Posterior vena cava (tissue), 2 donors: ENCODE measurements around the gene KCNMA1. TPM values are rescaled to one million over a fixed set of nuclear protein-coding genes. Genes with fewer than 3 reads are reported as not detected.
"Not testable (repeated sequence)": the region's sequence is repeated elsewhere in the genome, so short reads cannot be mapped to it uniquely, and the experiment has no call there.

Source experiments
- DNase-seq: peaks from one replicate; pipeline ENCODE4 v3.0.0-alpha.2; 2020; ENCODE audit warnings: low spot score
- intact Hi-C, 2 donors: fragments of 100-400 bp; cut with DNase I; formaldehyde crosslinking; loops; one replicate each; pipeline versions ENCODE4 v1.14.1 to v1.14.2; 2022 to 2023
- total RNA-seq, 2 donors: library from RNA; stranded (reverse); fragmentation: NEBNext Ultra II Directional; extraction: Animal tissue kit (Norgen Biotek cat#: 25700); gene quantifications; one replicate each; pipeline ENCODE4 v1.2.1, GENCODE V29; 2021
- donor health status: DM: yes; HTN: yes; CAD: no.
- donor health status: DM: yes; HTN: yes; CAD: no.

Gene KCNMA1
- total RNA-seq, 2 donors from 2014 or later = 99.7 to 117 TPM

DNA sequence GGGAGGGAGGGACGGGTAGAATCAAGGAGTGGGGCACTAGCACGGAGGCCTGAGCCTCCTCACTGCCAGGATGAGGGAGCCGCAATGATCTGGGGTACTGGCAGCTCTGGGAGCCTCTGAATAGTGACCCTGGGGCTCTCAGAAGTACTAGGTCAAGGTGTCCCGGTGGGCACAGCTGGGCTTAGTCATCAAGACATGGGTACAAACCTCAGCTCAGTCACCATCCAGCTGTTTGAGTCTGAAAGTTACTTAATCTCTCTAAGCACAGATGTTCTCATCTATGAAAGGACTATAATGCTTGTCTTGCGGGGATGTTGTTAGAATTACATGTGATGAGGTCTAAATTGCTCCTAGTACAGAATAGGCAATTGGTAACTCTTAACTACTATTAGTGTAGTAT, 276.8 kb downstream of the KCNMA1 start:
- no peak for DNase-seq
- intact Hi-C loops = no loop called here

DNA sequence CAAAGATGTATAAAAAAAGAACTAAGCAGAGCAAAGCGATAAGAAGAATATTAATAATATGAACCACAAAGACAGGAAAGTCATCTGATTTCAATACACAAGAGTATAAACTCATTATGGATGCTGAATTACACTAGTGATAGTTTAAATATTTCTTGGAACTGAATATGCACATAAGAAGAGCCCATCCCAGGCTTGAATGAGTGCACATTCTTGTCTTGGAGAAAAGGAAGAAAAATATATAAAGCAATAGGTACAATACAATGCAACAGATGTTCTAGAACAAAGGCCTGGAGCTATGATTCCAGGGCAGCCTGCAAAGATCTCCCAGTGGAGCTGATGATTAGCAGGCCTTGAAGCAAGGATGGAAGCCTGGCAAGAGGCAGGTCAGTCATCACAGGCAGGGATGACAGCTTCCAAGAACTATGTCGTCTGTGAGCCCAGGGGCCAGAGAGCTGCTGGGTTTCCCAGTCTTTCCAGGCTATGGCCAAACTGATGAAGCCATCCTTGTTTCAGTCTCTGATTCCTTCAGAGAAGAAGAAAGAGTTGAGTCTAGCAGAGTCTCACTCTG, 277.6 kb downstream of the KCNMA1 start:
- intact Hi-C loops = no loop called here
- no peak for DNase-seq

DNA sequence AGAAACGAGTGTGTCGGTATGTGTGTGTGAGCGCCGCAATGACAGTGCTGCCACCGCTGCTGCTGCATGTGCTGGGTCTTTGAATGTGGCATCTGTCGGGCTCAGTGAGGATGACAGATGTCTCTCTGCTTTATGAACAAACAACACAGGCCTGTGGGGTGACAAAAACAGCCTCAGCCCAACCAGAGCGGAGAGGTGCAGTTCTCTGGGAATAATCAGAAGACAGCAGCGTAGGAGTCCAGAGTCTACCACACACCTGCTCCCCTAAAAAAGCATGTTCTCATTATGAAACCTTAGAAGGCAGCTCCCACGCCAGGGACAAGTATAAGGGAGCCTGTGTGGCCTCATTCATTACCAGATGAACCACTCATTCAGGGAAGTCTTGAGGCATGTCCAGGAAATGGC, 278.3 kb downstream of the KCNMA1 start:
- intact Hi-C loops = no loop called here

GRCh38 chr10:77358656-77359055, 279.0 kb downstream of the KCNMA1 start:
- no peak for DNase-seq
- intact Hi-C loops = no loop called here

More for the DNA sequence above, 278.3 kb downstream of the KCNMA1 start:
- DNase-seq = no peak

- intact Hi-C loops = no loop called here
- no peak for DNase-seq
Observed at GRCh38 chr10:77357611-77358310, 279.8 kb downstream of the KCNMA1 start.

GRCh38 chr10:77357185-77357584, 280.4 kb downstream of the KCNMA1 start:
- intact Hi-C loops = no loop called here
- DNase-seq = no peak

DNA sequence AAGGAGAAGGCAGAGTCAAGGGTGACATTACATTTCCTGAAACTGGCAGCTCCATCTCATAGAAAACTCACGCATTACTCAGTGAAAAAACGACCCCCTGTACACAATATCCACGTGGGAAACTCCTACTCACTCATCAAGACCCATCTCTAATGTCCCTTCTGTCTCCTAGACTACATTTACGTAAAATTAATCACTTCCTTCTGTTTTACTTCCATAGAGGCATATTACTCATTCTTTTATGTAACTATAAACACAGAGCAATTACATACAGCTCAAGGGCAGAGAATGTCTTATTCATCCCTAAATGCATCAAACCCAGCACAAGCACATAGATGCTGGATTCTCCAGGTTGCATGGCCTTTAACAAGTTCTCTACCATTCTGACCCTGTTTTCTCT, 281.8 kb downstream of the KCNMA1 start:
- intact Hi-C loops = no loop called here
- DNase-seq = no peak

DNA sequence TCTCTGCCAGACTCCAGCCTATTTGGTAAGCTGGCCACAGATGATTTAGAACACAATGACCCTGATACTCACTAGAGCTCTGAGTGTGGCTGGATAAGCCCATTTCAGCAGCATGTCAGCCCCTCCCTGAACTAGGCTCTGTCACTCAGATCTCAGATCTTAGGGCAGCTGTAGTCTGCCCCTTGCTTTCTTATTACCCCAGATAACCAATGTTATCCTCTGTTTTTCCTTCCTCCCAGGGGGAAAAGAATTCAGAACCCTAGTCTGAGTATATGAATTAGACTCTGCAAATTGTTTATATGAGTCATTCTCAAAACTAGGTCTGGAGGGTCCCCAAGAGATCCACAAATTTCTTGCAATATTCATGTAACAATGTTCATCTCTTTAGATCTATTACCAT, 286.2 kb downstream of the KCNMA1 start:
- intact Hi-C loops = no loop called here
- no peak for DNase-seq

DNA sequence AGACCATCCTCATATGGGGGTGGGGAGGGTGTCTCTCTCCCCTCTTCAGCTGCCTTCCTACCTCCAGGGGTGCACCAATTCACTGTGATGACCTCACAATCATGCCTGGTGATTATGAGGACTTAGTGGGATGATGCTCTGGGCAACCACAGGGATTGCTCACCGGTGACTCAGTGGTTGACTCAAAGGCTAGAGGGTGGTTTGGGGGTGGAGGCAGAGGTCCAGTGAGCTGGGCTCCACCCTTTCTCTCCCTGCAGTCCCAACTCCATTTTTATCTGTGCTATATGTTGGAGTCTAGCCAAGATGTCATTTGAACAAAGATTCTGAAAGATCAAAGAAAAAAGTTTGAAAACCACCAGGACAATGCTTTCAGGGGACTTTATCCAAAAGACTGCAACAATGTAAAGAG, 286.9 kb downstream of the KCNMA1 start:
- DNase-seq = peak; percentile 91
- intact Hi-C loops = no loop called here

DNA sequence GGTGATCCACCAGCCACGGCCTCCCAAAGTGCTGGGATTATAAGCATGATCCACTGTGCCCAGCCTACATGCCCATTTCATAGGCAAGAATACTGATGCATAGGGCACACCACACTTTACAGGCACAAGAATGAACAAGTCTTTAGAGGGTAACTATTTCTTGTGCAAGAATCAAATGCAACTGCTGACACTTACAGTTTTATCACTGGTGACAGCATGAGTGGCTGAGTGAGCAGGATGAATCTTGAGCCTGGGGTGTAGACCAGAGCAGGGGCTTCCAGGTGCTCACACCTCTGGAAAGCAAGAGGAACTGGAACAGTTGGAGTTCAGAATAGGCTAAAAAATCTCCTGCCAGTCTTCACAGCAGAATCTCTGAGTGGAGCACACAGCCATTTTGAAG, 287.5 kb downstream of the KCNMA1 start:
- intact Hi-C loops = no loop called here
- no peak for DNase-seq

- intact Hi-C loops = no loop called here
Observed at GRCh38 chr10:77349226-77349625, 288.4 kb downstream of the KCNMA1 start.

DNA sequence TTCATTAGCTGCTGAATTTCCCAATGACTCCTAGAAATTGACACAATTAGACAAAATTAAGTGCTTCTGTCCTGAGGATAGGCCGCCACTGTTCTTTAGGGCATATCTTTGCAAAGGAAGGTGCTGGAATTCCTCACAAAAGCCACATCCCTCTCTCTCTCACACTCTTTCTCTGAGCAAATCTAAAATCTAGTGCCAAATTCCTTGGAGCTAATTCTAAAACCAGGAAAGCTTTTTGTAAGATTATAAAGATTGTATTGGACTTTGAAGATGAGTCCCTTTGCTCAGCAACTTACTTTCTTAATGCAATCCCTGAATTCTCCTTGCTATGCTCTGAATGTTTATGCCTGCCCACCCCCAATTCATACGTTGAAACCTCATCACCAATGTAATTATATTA, 288.9 kb downstream of the KCNMA1 start:
- intact Hi-C loops = no loop called here
- DNase-seq = no peak

More at GRCh38 chr10:77349226-77349625, 288.4 kb downstream of the KCNMA1 start:
- DNase-seq = no peak

DNA sequence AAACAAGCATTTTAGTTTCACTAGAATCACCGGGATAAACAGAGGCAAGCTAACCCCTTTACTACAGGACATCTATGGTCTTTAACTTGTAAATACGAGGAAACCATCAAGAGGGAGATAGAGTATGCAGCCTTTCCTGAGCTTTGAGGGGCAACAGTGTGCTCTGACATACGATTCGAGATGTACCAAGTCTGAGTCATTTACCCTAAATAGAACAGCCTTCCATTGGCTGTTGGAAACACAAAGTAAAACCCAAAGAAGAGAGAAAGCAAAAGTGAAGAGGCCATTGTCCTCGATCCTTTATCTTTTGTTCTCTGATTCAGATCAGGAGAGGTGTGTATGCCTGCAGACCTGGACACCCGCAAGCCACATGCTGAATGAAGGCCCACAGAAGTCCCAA, 289.5 kb downstream of the KCNMA1 start:
- no peak for DNase-seq
- intact Hi-C loops = no loop called here

DNA sequence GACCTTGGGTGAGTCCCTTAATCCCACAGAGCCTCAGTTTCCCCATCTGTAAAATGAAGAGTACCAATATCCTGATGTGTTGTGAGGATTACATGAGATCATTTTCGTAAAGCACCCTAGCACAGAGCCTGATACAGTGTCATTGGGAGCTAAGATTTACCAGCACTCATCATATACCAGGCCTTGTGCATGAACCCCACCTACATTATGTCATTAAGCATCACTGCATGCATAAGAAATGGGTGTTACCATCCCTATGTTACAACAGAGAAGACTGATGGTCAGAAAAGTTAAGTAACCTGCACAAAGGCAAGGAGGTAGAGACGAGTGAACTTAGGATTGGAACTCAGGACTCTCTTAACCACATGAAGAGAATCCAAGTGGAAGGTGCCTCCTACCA, 290.6 kb downstream of the KCNMA1 start:
- intact Hi-C loops = no loop called here
- no peak for DNase-seq

DNA sequence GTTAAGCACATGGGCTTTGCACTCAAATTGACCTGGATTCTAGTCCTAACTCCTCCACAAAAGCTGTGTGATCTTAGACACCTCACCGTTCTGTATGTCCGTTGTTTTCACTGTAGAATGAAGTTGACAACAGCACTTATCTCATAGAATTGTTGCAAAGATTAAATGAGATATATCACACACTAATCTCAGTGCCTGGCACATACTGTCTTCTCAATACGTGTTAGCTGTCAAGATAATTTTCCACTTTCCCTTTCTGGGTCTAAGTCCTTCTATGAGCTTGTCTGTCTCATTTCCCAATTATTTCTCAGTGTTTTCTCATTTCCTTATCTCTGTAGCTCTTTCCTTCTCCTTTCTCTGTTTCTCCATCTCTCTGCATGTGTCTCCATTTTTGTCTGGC, 296.6 kb downstream of the KCNMA1 start:
- DNase-seq = no peak
- intact Hi-C loops = no loop called here

DNA sequence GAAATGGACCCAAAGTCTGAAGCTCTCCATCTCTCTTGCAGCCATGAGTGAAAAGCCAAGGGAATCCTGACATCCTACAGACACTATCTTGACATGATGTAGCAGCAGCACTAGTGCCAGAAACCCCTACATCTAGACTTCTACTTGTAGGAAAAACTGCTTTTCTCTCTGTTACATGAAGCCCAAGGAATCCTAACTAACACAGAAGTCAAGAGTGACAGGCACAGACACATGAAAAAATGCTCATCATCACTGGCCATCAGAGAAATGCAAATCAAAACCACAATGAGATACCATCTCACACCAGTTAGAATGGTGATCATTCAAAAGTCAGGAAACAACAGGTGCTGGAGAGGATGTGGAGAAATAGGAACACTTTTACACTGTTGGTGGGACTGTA, 297.7 kb downstream of the KCNMA1 start:
- DNase-seq, intact Hi-C loops: not testable (repeated sequence)

DNA sequence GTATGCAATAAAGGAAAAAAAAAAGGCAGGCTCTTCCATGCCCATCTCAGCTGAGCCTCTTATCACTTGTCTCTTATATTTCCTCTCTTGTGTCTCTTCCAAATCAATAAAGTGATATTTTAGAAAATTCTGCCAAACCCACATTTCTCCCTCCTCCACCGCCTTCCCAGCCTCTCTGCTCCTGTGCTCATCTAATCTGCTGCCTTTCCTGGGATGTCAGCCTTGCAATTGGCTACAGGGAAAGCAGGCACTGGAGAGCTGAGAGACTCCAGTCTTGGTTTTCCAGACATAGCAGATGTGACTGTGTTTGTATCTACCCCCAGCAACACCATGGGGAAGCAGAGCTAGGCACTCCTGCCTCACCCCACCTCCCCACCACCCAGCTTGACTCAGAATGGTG, 298.4 kb downstream of the KCNMA1 start:
- intact Hi-C loops = no loop called here
- no peak for DNase-seq

DNA sequence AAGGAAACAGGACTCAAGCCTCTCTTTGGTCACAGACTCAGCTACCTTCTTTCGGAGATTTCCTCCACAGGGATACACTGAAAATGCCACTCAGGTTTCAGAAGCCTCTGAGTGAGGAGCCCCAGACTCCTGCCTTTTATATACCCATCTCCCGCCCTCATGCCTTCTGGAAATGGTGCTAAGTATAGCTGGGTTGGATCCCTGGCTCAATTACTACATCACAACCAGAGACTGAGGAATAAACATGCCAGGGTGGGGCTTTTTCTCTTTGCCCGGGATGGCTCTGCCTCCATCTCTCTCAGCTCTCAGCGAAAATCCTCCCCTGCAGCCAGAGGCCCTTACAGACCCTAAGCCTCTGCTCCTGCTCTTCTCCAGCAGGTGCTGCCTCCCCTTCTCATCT, 299.5 kb downstream of the KCNMA1 start:
- intact Hi-C loops = no loop called here
- DNase-seq = no peak

GRCh38 chr10:77334501-77334900, 303.1 kb downstream of the KCNMA1 start:
- no peak for DNase-seq
- intact Hi-C loops = no loop called here

GRCh38 chr10:77333610-77334340, 303.8 kb downstream of the KCNMA1 start:
- DNase-seq = no peak
- intact Hi-C loops = no loop called here

DNA sequence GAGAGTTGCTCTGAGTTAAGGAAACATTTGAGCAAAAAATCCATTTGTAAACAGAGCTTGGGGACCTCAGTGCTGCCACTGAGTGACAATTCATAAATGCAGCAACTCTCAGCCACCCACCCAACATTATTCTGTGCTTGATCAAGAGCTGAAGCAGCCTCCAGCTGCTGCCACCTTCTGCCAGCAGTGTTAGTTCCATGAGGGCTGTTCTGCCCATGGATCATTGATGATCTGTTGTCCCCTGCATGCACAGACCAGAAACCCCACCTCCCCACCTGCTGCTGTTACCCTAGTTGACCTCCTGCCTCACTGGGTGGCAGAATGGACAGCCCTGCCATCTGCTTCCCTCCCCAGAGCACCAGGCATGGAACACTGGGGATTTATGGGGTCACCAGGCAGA, 305.4 kb downstream of the KCNMA1 start:
- intact Hi-C loops = no loop called here
- DNase-seq = no peak
